ENCODE results near the gene NTSR2. TPM values are rescaled to one million over a fixed set of nuclear protein-coding genes. Genes with fewer than 3 reads are reported as not detected.

The NTSR2 gene
- total RNA-seq, 2 donors from 2014 or later: not detected

DNA sequence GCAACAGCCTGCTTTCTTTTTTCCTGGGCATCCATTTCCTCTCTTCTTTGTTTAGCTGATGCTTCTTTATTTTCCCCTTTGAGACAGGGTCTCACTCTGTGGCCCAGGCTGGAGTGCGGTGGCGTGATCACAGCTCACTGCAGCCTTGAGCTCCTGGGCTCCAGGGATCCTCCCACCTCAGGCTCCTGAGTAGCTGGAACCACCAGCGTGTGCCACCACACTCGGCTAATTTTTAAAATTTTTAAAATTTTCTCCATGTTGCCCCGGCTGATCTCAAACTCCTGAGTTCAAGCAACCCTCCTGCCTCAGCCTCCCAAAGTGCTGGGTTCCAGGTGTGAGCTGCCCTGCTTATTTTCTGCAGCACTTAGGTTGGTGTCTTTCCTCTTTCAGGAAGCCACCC is 58.7 kb downstream of the NTSR2 start:
- H3K36me3 ChIP-seq: no peaks in the 10 kb centered on the region
- H3K9me3 ChIP-seq: no peaks in the 10 kb centered on the region
- H3K4me3 ChIP-seq: no peak overlapping the region
- no peak overlapping the region for H3K27ac ChIP-seq
- H3K27me3 ChIP-seq: no peaks in the 10 kb centered on the region
- TF ChIP-seq, protein P1, sequence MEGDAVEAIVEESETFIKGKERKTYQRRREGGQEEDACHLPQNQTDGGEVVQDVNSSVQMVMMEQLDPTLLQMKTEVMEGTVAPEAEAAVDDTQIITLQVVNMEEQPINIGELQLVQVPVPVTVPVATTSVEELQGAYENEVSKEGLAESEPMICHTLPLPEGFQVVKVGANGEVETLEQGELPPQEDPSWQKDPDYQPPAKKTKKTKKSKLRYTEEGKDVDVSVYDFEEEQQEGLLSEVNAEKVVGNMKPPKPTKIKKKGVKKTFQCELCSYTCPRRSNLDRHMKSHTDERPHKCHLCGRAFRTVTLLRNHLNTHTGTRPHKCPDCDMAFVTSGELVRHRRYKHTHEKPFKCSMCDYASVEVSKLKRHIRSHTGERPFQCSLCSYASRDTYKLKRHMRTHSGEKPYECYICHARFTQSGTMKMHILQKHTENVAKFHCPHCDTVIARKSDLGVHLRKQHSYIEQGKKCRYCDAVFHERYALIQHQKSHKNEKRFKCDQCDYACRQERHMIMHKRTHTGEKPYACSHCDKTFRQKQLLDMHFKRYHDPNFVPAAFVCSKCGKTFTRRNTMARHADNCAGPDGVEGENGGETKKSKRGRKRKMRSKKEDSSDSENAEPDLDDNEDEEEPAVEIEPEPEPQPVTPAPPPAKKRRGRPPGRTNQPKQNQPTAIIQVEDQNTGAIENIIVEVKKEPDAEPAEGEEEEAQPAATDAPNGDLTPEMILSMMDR (IDR thresholded peaks at IDR 0.05): no peak
- no peaks in the 10 kb centered on the region for H3K4me1 ChIP-seq
- no peak for DNase-seq (ENCODE audit: low spot score)

DNA sequence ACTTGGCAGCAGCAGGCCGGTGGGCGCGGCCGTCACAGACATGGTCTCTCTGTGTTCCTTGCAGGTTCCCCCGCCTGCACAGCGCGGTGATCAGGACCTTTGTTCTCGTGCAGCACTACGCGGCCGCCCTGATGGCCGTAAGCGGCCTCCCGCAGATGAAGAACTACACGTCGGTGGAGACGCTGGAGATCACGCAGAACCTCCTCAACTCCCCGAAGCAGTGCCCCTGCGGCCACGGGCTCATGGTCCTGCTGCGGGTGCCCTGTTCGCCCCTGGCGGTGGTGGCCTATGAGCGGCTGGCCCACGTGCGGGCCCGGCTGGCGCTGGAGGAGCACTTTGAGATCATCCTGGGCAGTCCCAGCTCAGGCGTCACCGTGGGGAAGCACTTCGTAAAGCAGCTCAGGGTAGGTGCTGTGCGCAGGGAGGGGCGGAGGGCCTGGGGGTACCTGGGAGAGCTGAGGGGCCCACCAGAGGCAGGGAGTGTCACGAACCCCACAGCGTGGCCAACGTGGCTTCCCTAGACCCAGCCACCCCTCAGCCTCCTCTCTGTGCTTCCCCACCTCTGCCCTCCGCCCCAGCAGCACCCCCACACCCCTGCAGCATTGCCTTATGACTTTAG is 59.3 kb downstream of the NTSR2 start:
- Histone ChIP-seq H3K9me3 (no peaks in the 10 kb centered on the region), H3K36me3 (no peaks in the 10 kb centered on the region), H3K4me3 (no peak overlapping the region), H3K27me3 (no peaks in the 10 kb centered on the region), H3K27ac (no peak overlapping the region), H3K4me1 (no peaks in the 10 kb centered on the region)
- TF ChIP-seq, protein P1 (IDR thresholded peaks at IDR 0.05): no peak
- no peak for DNase-seq (ENCODE audit: low spot score)

Other genes starting within 250 kb of the NTSR2 start
- 10 to 100 TPM; 19.1 to 20.2 TPM for gene E2F6, start 204.0 kb downstream of the NTSR2 start, total RNA-seq
- gene GREB1, start 136.2 kb downstream of the NTSR2 start, total RNA-seq: 1 to 10 TPM; 3.1 to 7.6 TPM
- 10 to 100 TPM; 21.0 to 27.4 TPM for gene LPIN1, start 76.4 kb upstream of the NTSR2 start, total RNA-seq